NCI-H748 (cell line): ENCODE results near the gene RIPOR3.
"Not testable (repeated sequence)": the region's sequence is repeated elsewhere in the genome, so short reads cannot be mapped to it uniquely, and the experiment has no call there.

Experiments used
- DNase-seq: peaks from one replicate; lab custom pipeline; 2025; ENCODE audit not compliant: unreplicated experiment; lab: John Stamatoyannopoulos, UW

Gene RIPOR3

GRCh38 chr20:50681359-50682064 is 9.8 kb downstream of the RIPOR3 start:
- DNase-seq, result no peak

- no peak for DNase-seq
These were observed 11.0 kb downstream of the RIPOR3 start for GRCh38 chr20:50680105-50680960.

- DNase-seq, result no peak
These were observed 11.6 kb downstream of the RIPOR3 start for GRCh38 chr20:50679753-50680104.

GRCh38 chr20:50678169-50678898 is 13.0 kb downstream of the RIPOR3 start:
- no peak for DNase-seq

GRCh38 chr20:50676858-50677257 is 14.5 kb downstream of the RIPOR3 start:
- DNase-seq, result no peak

GRCh38 chr20:50676377-50676731 is 15.0 kb downstream of the RIPOR3 start:
- not testable (repeated sequence) for DNase-seq

GRCh38 chr20:50675671-50676376 is 15.5 kb downstream of the RIPOR3 start:
- DNase-seq, result no peak

- DNase-seq, result no peak
These were observed 17.1 kb downstream of the RIPOR3 start for GRCh38 chr20:50674138-50674825.

- DNase-seq, result no peak
These were observed 17.7 kb downstream of the RIPOR3 start for GRCh38 chr20:50673466-50674137.

- DNase-seq, result no peak
These were observed 18.2 kb downstream of the RIPOR3 start for GRCh38 chr20:50673146-50673465.

- DNase-seq, result no peak
These were observed 18.8 kb downstream of the RIPOR3 start for GRCh38 chr20:50672400-50673145.

- no peak for DNase-seq
These were observed 19.7 kb downstream of the RIPOR3 start for GRCh38 chr20:50671626-50672025.

GRCh38 chr20:50671010-50671409 is 20.3 kb downstream of the RIPOR3 start:
- not testable (repeated sequence) for DNase-seq

GRCh38 chr20:50670126-50670862 is 21.0 kb downstream of the RIPOR3 start:
- peak; percentile 8 for DNase-seq

GRCh38 chr20:50668798-50669197 is 22.5 kb downstream of the RIPOR3 start:
- no peak for DNase-seq

GRCh38 chr20:50668326-50668725 is 23.0 kb downstream of the RIPOR3 start:
- no peak for DNase-seq

GRCh38 chr20:50666709-50667298 is 24.5 kb downstream of the RIPOR3 start:
- no peak for DNase-seq

- DNase-seq, result no peak
These were observed 27.1 kb downstream of the RIPOR3 start for GRCh38 chr20:50664254-50664653.
